Urothelium cell line (cell line): ENCODE data around the gene CSTF2T.

Experiments
- DNase-seq: peaks from one replicate; pipeline ENCODE4 v3.0.0; 2011; ENCODE audit warnings: low spot score, mixed read lengths
- FAIRE-seq: peaks from 2 replicates; lab custom pipeline; 2011; peaks lifted over from hg19 to GRCh38; lab: Jason Lieb, UNC

The CSTF2T gene

DNA sequence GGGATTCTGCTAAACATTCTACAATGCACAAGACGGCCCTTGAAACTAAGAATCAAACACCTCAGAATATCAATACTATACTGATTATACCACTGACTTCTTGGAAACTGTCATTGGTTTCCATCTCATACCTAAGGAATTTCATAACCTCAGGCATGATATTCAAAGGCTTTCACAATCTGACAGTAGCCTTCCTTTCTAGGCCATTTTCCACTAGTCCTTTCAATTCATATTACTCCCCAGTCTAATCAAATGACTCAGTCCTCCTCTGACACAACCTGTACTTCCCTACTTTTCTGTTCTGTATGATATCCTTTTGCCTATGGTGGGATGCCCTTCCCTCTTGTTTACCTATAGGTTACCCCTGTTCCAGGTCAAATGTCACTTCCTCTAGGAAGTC is 48.3 kb downstream of the CSTF2T start:
- DNase-seq (no peak), FAIRE-seq (no peak)

- FAIRE-seq = no peak
- DNase-seq = no peak
Measured at GRCh38 chr10:51649064-51649463, 50.3 kb downstream of the CSTF2T start.
